SK-N-SH treated with all-trans-retinoic acid at 6 μM for 48 hours (cell line): ENCODE data around the gene ENO4.

Experiments used
- ATAC-seq: fragments of 200-7000 bp; cut with Tn5 transposase; 3 replicates; pipeline ENCODE4 v1.9.1; 2020; ENCODE audit warnings: mild to moderate bottlenecking, moderate library complexity
- ARNTL ChIP-seq: fragments of 450-650 bp; formaldehyde crosslinking; IDR thresholded peaks from 2 replicates; pipeline ENCODE4 v1.5.0; 2020; ENCODE audit warnings: low read depth, mild to moderate bottlenecking, moderate library complexity, borderline replicate concordance
- CREB5 ChIP-seq: fragments of 250-450 bp; sonication (Bioruptor Pico); IDR thresholded peaks from 2 replicates; pipeline ENCODE4 v1.5.1; 2020; ENCODE audit warnings: low read depth, mild to moderate bottlenecking, moderate library complexity
- CSDC2 ChIP-seq: fragments of 250-450 bp; sonication (Bioruptor Pico); IDR thresholded peaks from 2 replicates; pipeline ENCODE4 v1.5.0; 2020; ENCODE audit warnings: mild to moderate bottlenecking, moderate library complexity
- CSRNP3 ChIP-seq: fragments of 250-450 bp; sonication (Bioruptor Pico); IDR thresholded peaks from 2 replicates; pipeline ENCODE4 v1.5.1; 2021; ENCODE audit warnings: mild to moderate bottlenecking, moderate library complexity
- ESRRG ChIP-seq: fragments of 250-450 bp; sonication (Bioruptor Pico); IDR thresholded peaks from 2 replicates; pipeline ENCODE4 v1.6.1; 2021; ENCODE audit warnings: mild to moderate bottlenecking
- GLIS3 ChIP-seq: fragments of 250-450 bp; sonication (Bioruptor Pico); IDR thresholded peaks from 2 replicates; pipeline ENCODE4 v1.5.0; 2020; ENCODE audit warnings: mild to moderate bottlenecking, moderate library complexity
- ISL1 ChIP-seq: fragments of 250-450 bp; sonication (Bioruptor Pico); IDR thresholded peaks from 2 replicates; pipeline ENCODE4 v2.1.2; 2022; ENCODE audit warnings: mild to moderate bottlenecking, moderate library complexity
- OSR1 ChIP-seq: fragments of 250-450 bp; sonication (Bioruptor Pico); IDR thresholded peaks from 2 replicates; pipeline ENCODE4 v1.8.0; 2022; ENCODE audit warnings: moderate library complexity, mild to moderate bottlenecking, inconsistent platforms
- PPARA ChIP-seq: fragments of 250-450 bp; sonication (Bioruptor Pico); IDR thresholded peaks from 2 replicates; pipeline ENCODE4 v1.5.0; 2020; ENCODE audit warnings: mild to moderate bottlenecking, borderline replicate concordance
- RARB ChIP-seq: fragments of 250-450 bp; sonication (Bioruptor Pico); IDR thresholded peaks from 2 replicates; pipeline ENCODE4 v1.8.0; 2021; ENCODE audit warnings: mild to moderate bottlenecking, moderate library complexity
- SNAI2 ChIP-seq: fragments of 250-450 bp; sonication (Bioruptor Pico); IDR thresholded peaks from 2 replicates; pipeline ENCODE4 v1.5.0; 2020; ENCODE audit warnings: mild to moderate bottlenecking, moderate library complexity
- TCF4 ChIP-seq: fragments of 250-450 bp; sonication (Bioruptor Pico); IDR thresholded peaks from 2 replicates; pipeline ENCODE4 v1.8.0; 2021; ENCODE audit warnings: mild to moderate bottlenecking, moderate library complexity, borderline replicate concordance
- TOX ChIP-seq: fragments of 250-450 bp; sonication (Bioruptor Pico); IDR thresholded peaks from 2 replicates; pipeline ENCODE4 v1.8.0; 2021; ENCODE audit warnings: mild to moderate bottlenecking, moderate library complexity, borderline replicate concordance
- TSHZ2 ChIP-seq: fragments of 250-450 bp; sonication (Bioruptor Pico); IDR thresholded peaks from 2 replicates; pipeline ENCODE4 v1.5.0; 2020; ENCODE audit warnings: mild to moderate bottlenecking, moderate library complexity
- ZC3H10 ChIP-seq: fragments of 250-450 bp; sonication (Bioruptor Pico); IDR thresholded peaks from 2 replicates; pipeline ENCODE4 v1.5.1; 2021; ENCODE audit warnings: mild to moderate bottlenecking, moderate library complexity
- ZFP3 ChIP-seq: fragments of 250-450 bp; sonication (Bioruptor Pico); IDR thresholded peaks from 2 replicates; pipeline ENCODE4 v1.5.0; 2020; ENCODE audit warnings: mild to moderate bottlenecking, moderate library complexity
- ZFP30 ChIP-seq: fragments of 450-650 bp; formaldehyde crosslinking; IDR thresholded peaks from 2 replicates; pipeline ENCODE4 v1.5.0; 2022; ENCODE audit warnings: mild to moderate bottlenecking, moderate library complexity
- ZNF565 ChIP-seq: fragments of 450-650 bp; formaldehyde crosslinking; conservative IDR thresholded peaks from 2 replicates; pipeline ENCODE4 v1.5.0; 2020; ENCODE audit warnings: low read depth, mild to moderate bottlenecking, moderate library complexity
- ZNF70 ChIP-seq: fragments of 450-650 bp; formaldehyde crosslinking; IDR thresholded peaks from 2 replicates; pipeline ENCODE4 v1.5.0; 2020; ENCODE audit warnings: mild to moderate bottlenecking, moderate library complexity
- ZNF8 ChIP-seq: fragments of 450-650 bp; formaldehyde crosslinking; IDR thresholded peaks from 2 replicates; pipeline ENCODE4 v1.5.0; 2020; ENCODE audit warnings: mild to moderate bottlenecking, moderate library complexity
- TF ChIP-seq, protein P1 (sequence below): fragments of 250-450 bp; sonication (Bioruptor Pico); IDR thresholded peaks from 2 replicates; pipeline ENCODE4 v1.8.0; 2021; ENCODE audit warnings: low read depth, mild to moderate bottlenecking, moderate library complexity, borderline replicate concordance

The ENO4 gene

DNA sequence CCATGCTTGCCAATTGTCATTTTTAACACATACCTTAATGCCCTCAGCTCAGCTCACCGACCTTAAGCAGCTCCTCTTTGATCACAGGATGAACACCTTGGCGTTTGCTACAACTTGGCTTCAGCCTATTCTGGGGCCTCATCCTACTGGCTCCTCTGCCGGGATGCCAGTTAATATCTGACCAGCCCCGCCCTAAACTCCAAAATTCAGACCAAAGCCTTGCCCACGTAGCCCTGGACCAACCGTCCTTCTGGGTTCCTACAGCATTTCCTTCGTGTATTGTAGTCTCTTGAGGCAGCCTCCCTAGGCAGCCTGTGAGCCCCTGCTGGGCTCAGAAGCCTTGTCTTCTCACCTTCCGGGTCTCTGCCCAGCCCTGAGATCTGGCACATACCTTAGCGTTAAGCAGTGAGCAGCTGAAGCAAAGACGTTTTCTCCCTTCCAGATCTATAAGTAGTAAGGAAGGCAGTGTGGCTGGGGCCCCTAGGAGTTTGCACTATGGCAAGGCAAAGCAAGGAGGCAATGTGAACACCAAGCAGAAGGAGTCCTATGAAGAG, 836 bp downstream of the ENO4 start:
- no peak for ATAC-seq
- TF ChIP-seq, protein P1, sequence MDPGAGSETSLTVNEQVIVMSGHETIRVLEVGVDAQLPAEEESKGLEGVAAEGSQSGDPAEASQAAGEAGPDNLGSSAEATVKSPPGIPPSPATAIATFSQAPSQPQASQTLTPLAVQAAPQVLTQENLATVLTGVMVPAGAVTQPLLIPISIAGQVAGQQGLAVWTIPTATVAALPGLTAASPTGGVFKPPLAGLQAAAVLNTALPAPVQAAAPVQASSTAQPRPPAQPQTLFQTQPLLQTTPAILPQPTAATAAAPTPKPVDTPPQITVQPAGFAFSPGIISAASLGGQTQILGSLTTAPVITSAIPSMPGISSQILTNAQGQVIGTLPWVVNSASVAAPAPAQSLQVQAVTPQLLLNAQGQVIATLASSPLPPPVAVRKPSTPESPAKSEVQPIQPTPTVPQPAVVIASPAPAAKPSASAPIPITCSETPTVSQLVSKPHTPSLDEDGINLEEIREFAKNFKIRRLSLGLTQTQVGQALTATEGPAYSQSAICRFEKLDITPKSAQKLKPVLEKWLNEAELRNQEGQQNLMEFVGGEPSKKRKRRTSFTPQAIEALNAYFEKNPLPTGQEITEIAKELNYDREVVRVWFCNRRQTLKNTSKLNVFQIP, result no peak
- TF ChIP-seq ZFP3 (CRISPR knock-in tag) (no peak), CSDC2 (no peak)
- TF ChIP-seq, all 23 proteins: peak for 0

GRCh38 chr10:116852246-116852645, 2.9 kb downstream of the ENO4 start:
- no peak for ATAC-seq
- no peak for TF ChIP-seq ZNF70 (CRISPR knock-in tag)
- TF ChIP-seq CREB5 (CRISPR knock-in tag), result no peak
- TF ChIP-seq TCF4 (CRISPR knock-in tag), result no peak
- TF ChIP-seq ZFP3 (CRISPR knock-in tag), result no peak
- TF ChIP-seq ARNTL (CRISPR knock-in tag), result no peak
- no peak for TF ChIP-seq OSR1 (CRISPR knock-in tag)
- no peak for TF ChIP-seq ISL1
- no peak for TF ChIP-seq ZNF8 (CRISPR knock-in tag)
- no peak for TF ChIP-seq ZC3H10 (CRISPR knock-in tag)
- TF ChIP-seq TOX (CRISPR knock-in tag), result no peak
- no peak for TF ChIP-seq TSHZ2
- TF ChIP-seq ZNF565, result no peak
- no peak for TF ChIP-seq CSDC2
- no peak for TF ChIP-seq ZFP30 (CRISPR knock-in tag)
- no peak for TF ChIP-seq GLIS3 (CRISPR knock-in tag)
- TF ChIP-seq, protein P1, result no peak
- TF ChIP-seq PPARA (CRISPR knock-in tag), result no peak

GRCh38 chr10:116853287-116853686, 4.0 kb downstream of the ENO4 start:
- no peak for ATAC-seq
- no peak for TF ChIP-seq CSRNP3 (CRISPR knock-in tag)
- TF ChIP-seq ZNF8 (CRISPR knock-in tag), result no peak
- no peak for TF ChIP-seq ISL1
- no peak for TF ChIP-seq GLIS3 (CRISPR knock-in tag)
- no peak for TF ChIP-seq SNAI2
- no peak for TF ChIP-seq ESRRG
- TF ChIP-seq ZFP3 (CRISPR knock-in tag), result no peak
- TF ChIP-seq CREB5 (CRISPR knock-in tag), result no peak
- no peak for TF ChIP-seq RARB
- TF ChIP-seq TSHZ2, result no peak
- no peak for TF ChIP-seq PPARA (CRISPR knock-in tag)
- TF ChIP-seq OSR1 (CRISPR knock-in tag), result no peak
- TF ChIP-seq, protein P1, result no peak
- TF ChIP-seq TCF4 (CRISPR knock-in tag), result no peak
- TF ChIP-seq ZFP30 (CRISPR knock-in tag), result no peak
